Neural progenitor cell (in vitro differentiated cells): ENCODE results near the gene SYT1.

Source experiments
- CTCF ChIP-seq: fragments of 200-600 bp; sonication (generic); IDR thresholded peaks from 2 replicates; pipeline ENCODE4 v1.5.1; 2017; ENCODE audit warnings: antibody characterized with exemption, mild to moderate bottlenecking
- EZH2 ChIP-seq: fragments of 200-600 bp; sonication (generic); IDR thresholded peaks from 2 replicates; pipeline ENCODE4 v1.6.1; 2017; ENCODE audit warnings: antibody characterized with exemption, mild to moderate bottlenecking, moderate library complexity
- EZH2phosphoT487 ChIP-seq: fragments of 200-600 bp; sonication (generic); IDR thresholded peaks from 2 replicates; pipeline ENCODE4 v1.6.1; 2017; ENCODE audit warnings: antibody characterized with exemption

- TF ChIP-seq CTCF (no peak), EZH2phosphoT487 (no peak), EZH2 (no peak)
Measured at GRCh38 chr12:79082595-79082994, 218.0 kb downstream of the SYT1 start.
